ENCODE results near the gene TMX3.

TMX3 gene

GRCh38 chr18:68707646-68708045 lies 7.3 kb downstream of the TMX3 start:
- no peak for DNase-seq

- DNase-seq: no peak
These were observed 9.8 kb downstream of the TMX3 start for GRCh38 chr18:68705119-68705518.

GRCh38 chr18:68703326-68703725 lies 11.6 kb downstream of the TMX3 start:
- DNase-seq: no peak

GRCh38 chr18:68701353-68701752 lies 13.6 kb downstream of the TMX3 start:
- no peak for DNase-seq

- no peak for DNase-seq
These were observed 15.9 kb downstream of the TMX3 start for GRCh38 chr18:68699043-68699442.

GRCh38 chr18:68696937-68697336 lies 18.0 kb downstream of the TMX3 start:
- no peak for DNase-seq

- DNase-seq: no peak
These were observed 20.6 kb downstream of the TMX3 start for GRCh38 chr18:68694316-68694715.

- no peak for DNase-seq
These were observed 21.7 kb downstream of the TMX3 start for GRCh38 chr18:68693091-68693815.

- DNase-seq: no peak
These were observed 35.4 kb downstream of the TMX3 start for GRCh38 chr18:68679528-68679927.

- DNase-seq: peak; percentile 3
These were observed 38.0 kb downstream of the TMX3 start for GRCh38 chr18:68676913-68677312.

GRCh38 chr18:68667121-68667520 lies 47.8 kb downstream of the TMX3 start:
- DNase-seq: no peak

- DNase-seq: no peak
These were observed 48.5 kb downstream of the TMX3 start for GRCh38 chr18:68666381-68666780.

GRCh38 chr18:68665628-68666027 lies 49.3 kb downstream of the TMX3 start:
- no peak for DNase-seq

- no peak for DNase-seq
These were observed 52.2 kb downstream of the TMX3 start for GRCh38 chr18:68662754-68663153.

- peak; percentile 31 for DNase-seq
These were observed 54.3 kb downstream of the TMX3 start for GRCh38 chr18:68660354-68661183.

- no peak for DNase-seq
These were observed 66.7 kb downstream of the TMX3 start for GRCh38 chr18:68648191-68648590.

GRCh38 chr18:68642003-68642402 lies 72.9 kb downstream of the TMX3 start:
- no peak for DNase-seq

GRCh38 chr18:68640861-68641260 lies 74.0 kb downstream of the TMX3 start:
- no peak for DNase-seq

GRCh38 chr18:68638613-68639012 lies 76.3 kb downstream of the TMX3 start:
- no peak for DNase-seq

- DNase-seq: no peak
These were observed 87.1 kb downstream of the TMX3 start for GRCh38 chr18:68627812-68628211.

All from CD4-positive, alpha-beta T cell treated with Interleukin-12 subunit alpha and Interleukin-12 subunit beta, for 1 hour (primary cell).